SK-N-MC (cell line): ENCODE data around the gene AGAP3.

Experiments
- EZH2 ChIP-seq: fragments of 200-600 bp; sonication (generic); IDR thresholded peaks from one replicate; pipeline ENCODE4 v1.6.1; 2017; ENCODE audit warnings: antibody characterized with exemption
- POLR2AphosphoS5 ChIP-seq: IDR thresholded peaks from 2 replicates; pipeline ENCODE4 v1.6.1; 2012; ENCODE audit warnings: mild to moderate bottlenecking, low read depth, low read length, borderline replicate concordance

DNA sequence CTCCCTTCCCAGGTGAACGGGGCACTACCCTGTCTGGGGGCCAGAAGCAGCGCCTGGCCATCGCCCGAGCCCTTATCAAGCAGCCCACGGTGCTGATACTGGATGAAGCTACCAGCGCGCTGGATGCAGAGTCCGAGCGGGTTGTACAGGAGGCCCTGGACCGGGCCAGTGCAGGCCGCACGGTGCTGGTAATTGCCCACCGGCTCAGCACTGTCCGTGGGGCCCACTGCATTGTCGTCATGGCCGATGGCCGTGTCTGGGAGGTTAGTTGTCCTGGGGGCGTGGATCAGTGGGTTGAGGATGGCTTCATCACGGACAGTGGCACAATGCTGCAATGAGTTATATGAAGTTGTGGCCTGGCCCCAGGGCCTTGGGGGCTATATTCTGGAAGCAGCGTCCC lies 42.3 kb upstream of the AGAP3 start:
- TF ChIP-seq EZH2 (no peak), POLR2AphosphoS5 (no peak)
